GM19452 (cell line): ENCODE measurements around the gene PRSS53.

Source experiments
- ATAC-seq: cut with Tn5 transposase; IDR thresholded peaks from one replicate; pipeline ENCODE4 v1.9.1; 2021; ENCODE audit not compliant: unreplicated experiment

PRSS53 gene

GRCh38 chr16:31055613-31056012 lies 33.1 kb downstream of the PRSS53 start:
- no peak for ATAC-seq

- ATAC-seq, result no peak
Measured at GRCh38 chr16:31052114-31052513, 36.6 kb downstream of the PRSS53 start.

GRCh38 chr16:31050280-31051030 lies 38.3 kb downstream of the PRSS53 start:
- no peak for ATAC-seq

GRCh38 chr16:31043898-31044481 lies 44.8 kb downstream of the PRSS53 start:
- no peak for ATAC-seq

- ATAC-seq, result no peak
Measured at GRCh38 chr16:31043352-31043751, 45.4 kb downstream of the PRSS53 start.

GRCh38 chr16:31042866-31043265 lies 45.9 kb downstream of the PRSS53 start:
- ATAC-seq, result no peak

GRCh38 chr16:31038993-31039392 lies 49.8 kb downstream of the PRSS53 start:
- ATAC-seq, result no peak

- ATAC-seq, result no peak
Measured at GRCh38 chr16:31036691-31037090, 52.1 kb downstream of the PRSS53 start.

GRCh38 chr16:31033709-31034492 lies 54.8 kb downstream of the PRSS53 start:
- ATAC-seq, result peak; percentile 45
